Ramos (cell line): ENCODE data around the gene CKS1B.

ENCODE experiments used
- in situ Hi-C: fragments of 300-500 bp; cut with MboI; formaldehyde crosslinking; loops from one replicate; pipeline ENCODE4 v1.14.3; 2022; ENCODE audit warnings: low sequenced_read_pairs; ENCODE audit not compliant: unreplicated experiment

Gene CKS1B

DNA sequence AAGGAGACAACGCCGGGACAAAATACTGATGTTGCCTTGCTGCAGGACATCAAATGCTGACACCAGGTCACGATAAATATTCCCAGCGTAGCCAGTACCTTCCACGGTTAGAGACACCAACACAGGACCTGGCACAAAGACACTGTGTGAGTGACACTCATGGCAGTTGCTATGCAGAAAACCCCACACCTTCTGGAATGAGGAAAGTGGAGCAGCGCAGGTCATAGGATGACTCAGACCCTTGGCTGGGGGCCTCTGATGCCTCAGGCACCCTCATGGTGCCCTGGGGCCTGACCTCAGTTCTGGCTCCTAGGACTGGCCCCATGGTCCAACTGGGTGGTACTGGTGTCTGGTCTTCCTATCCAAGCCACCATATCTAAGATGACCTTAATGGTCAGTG lies 52.1 kb downstream of the CKS1B start:
- in situ Hi-C loops, result no loop called here
